Stimulated activated CD4-positive, alpha-beta T cell treated with anti-CD3 and anti-CD28 coated beads, Interleukin-15, amount 100 ng/mL, for 24 hours (primary cell): Measurements from ENCODE around the gene OR10G8.

Experiments used
- DNase-seq: peaks from one replicate; pipeline ENCODE4 v3.0.0-alpha.2; 2020

Gene OR10G8

GRCh38 chr11:124078591-124078990, 52.0 kb downstream of the OR10G8 start:
- DNase-seq: no peak

DNA sequence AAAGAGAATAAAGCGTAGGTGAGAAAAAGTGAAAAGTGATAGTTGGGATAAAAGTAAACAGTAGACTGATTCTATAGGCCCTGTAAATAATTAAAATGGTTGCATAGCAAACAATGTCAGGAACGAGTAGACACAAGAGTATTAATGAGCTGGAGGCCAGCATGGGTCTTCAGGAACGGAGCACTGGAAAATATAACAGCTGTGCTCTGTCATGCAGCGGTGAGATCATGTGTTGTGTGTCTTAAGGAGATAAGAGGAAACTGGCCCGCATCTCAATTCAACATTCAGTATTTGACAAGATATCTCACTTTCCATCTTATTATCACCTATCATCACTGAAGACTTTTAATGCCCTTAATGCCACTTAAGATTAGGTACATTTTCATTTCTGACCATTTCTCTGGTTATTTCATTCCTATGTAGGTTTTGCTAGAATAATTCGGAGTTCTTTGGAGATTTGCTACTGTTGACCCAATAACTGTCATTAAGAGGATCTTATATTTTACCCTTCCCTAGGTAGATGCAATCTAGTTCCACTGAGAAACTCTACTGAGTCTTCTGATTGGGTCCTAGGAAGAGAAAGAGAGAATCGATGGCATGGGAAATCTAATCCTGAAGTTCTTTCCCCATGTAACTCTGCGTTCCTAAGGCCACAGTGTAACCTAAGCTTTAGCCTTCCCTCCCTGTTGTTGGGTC, 53.2 kb downstream of the OR10G8 start:
- DNase-seq: no peak
